HEK293 (cell line): ENCODE results near the gene CYS1.
A peak's percentile ranks its signal among the peaks of the same experiment; 100 is the strongest.

Experiments used
- CTCF ChIA-PET: fragments of 350-600 bp; formaldehyde crosslinking; extraction: SDS; loops from one replicate; lab custom pipeline; 2021; ENCODE audit warnings: antibody characterized with exemption; lab: Yijun Ruan, JAX
- POLR2A ChIA-PET: fragments of 300-600 bp; formaldehyde crosslinking; extraction: SDS; loops from one replicate; lab custom pipeline; 2020; ENCODE audit warnings: antibody characterized with exemption, inconsistent platforms; lab: Yijun Ruan, JAX
- H3K27ac ChIP-seq: fragments of 200-500 bp; sonication (Bioruptor generic); 2 replicates; pipeline ENCODE4 v1.5.1; 2014; ENCODE audit warnings: low read depth, low read length, control low read depth, inconsistent platforms; ENCODE audit errors: extremely low read depth
- H3K36me3 ChIP-seq, 2 experiments: fragments of 200-500 bp in 1 of 2; sonication (Bioruptor generic) in 1 of 2; 1 replicate in 1 of 2; 2 replicates in 1 of 2; pipeline ENCODE4 v1.5.1; 2014 to 2017; ENCODE audit warnings: inconsistent platforms in 2 of 2, low read length in 2 of 2; ENCODE audit not compliant: control insufficient read depth in 2 of 2, insufficient read depth in 1 of 2
- H3K4me1 ChIP-seq: fragments of 200-500 bp; sonication (Bioruptor generic); 2 replicates; pipeline ENCODE4 v1.5.1; 2014; ENCODE audit warnings: mild to moderate bottlenecking, low read length, inconsistent platforms; ENCODE audit not compliant: control insufficient read depth, insufficient read depth
- H3K4me3 ChIP-seq: 2 replicates; pipeline ENCODE4 v1.5.1; 2011; ENCODE audit warnings: low read depth, mild to moderate bottlenecking, control low read depth, low read length, moderate library complexity
- H3K9me3 ChIP-seq: fragments of 200-500 bp; sonication (Bioruptor generic); 2 replicates; pipeline ENCODE4 v1.5.1; 2014; ENCODE audit warnings: low read depth, low read length, inconsistent platforms; ENCODE audit not compliant: control insufficient read depth, insufficient read depth
- HOXA7 ChIP-seq: sonication (generic); formaldehyde crosslinking; IDR thresholded peaks from 2 replicates; pipeline ENCODE4 v1.8.1; 2022; ENCODE audit warnings: missing genetic modification reagents, borderline replicate concordance
- HOXD13 ChIP-seq: sonication (generic); formaldehyde crosslinking; IDR thresholded peaks from 2 replicates; pipeline ENCODE4 v1.8.0; 2022; ENCODE audit warnings: missing genetic modification reagents, borderline replicate concordance
- SCRT2 ChIP-seq: fragments of 450-650 bp; formaldehyde crosslinking; IDR thresholded peaks from 2 replicates; pipeline ENCODE4 v1.5.1; 2016; ENCODE audit warnings: missing biosample characterization, missing genetic modification characterization
- TRIM28 ChIP-seq: IDR thresholded peaks from 2 replicates; pipeline ENCODE4 v1.6.1; 2011; ENCODE audit warnings: low read length, control low read depth, borderline replicate concordance
- ZBTB7A ChIP-seq: fragments of 450-650 bp; formaldehyde crosslinking; IDR thresholded peaks from 2 replicates; pipeline ENCODE4 v1.5.1; 2016; ENCODE audit warnings: low read depth, missing biosample characterization, missing genetic modification characterization
- ZFP3 ChIP-seq: fragments of 450-650 bp; formaldehyde crosslinking; IDR thresholded peaks from 2 replicates; pipeline ENCODE4 v1.5.1; 2016; ENCODE audit warnings: low read depth, missing biosample characterization, missing genetic modification characterization
- ZNF19 ChIP-seq: fragments of 450-650 bp; formaldehyde crosslinking; IDR thresholded peaks from 2 replicates; pipeline ENCODE4; 2016; ENCODE audit warnings: missing biosample characterization, missing genetic modification characterization, low read depth
- ZNF202 ChIP-seq: fragments of 450-650 bp; formaldehyde crosslinking; IDR thresholded peaks from 2 replicates; pipeline ENCODE4 v1.5.1; 2016; ENCODE audit warnings: missing biosample characterization, missing genetic modification characterization, borderline replicate concordance
- ZNF24 ChIP-seq: fragments of 450-650 bp; formaldehyde crosslinking; IDR thresholded peaks from 2 replicates; pipeline ENCODE4 v1.5.1; 2016; ENCODE audit warnings: missing biosample characterization, missing genetic modification characterization
- ZNF335 ChIP-seq: fragments of 450-650 bp; formaldehyde crosslinking; conservative IDR thresholded peaks from 2 replicates; pipeline ENCODE4 v1.5.1; 2016; ENCODE audit warnings: missing biosample characterization, missing genetic modification characterization
- ZNF626 ChIP-seq: fragments of 450-650 bp; sonication (Bioruptor Pico); formaldehyde crosslinking; IDR thresholded peaks from 2 replicates; pipeline ENCODE4 v1.5.1; 2018; ENCODE audit warnings: missing biosample characterization, missing genetic modification characterization, inconsistent platforms
- ZNF785 ChIP-seq: fragments of 450-650 bp; formaldehyde crosslinking; IDR thresholded peaks from 2 replicates; pipeline ENCODE4 v1.5.1; 2016; ENCODE audit warnings: missing biosample characterization, missing genetic modification characterization
- ZNF830 ChIP-seq: fragments of 450-650 bp; IDR thresholded peaks from 2 replicates; pipeline ENCODE4 v1.5.0; 2018; ENCODE audit warnings: missing biosample characterization, missing genetic modification characterization, low read depth, mild to moderate bottlenecking, moderate library complexity
- ZNF843 ChIP-seq: fragments of 450-650 bp; formaldehyde crosslinking; IDR thresholded peaks from 2 replicates; pipeline ENCODE4 v1.5.1; 2016; ENCODE audit warnings: missing biosample characterization, missing genetic modification characterization
- TF ChIP-seq, protein P1 (sequence below): fragments of 450-650 bp; formaldehyde crosslinking; conservative IDR thresholded peaks from 2 replicates; pipeline ENCODE4 v1.5.1; 2016; ENCODE audit warnings: low read depth, missing biosample characterization, missing genetic modification characterization

CYS1 gene

DNA sequence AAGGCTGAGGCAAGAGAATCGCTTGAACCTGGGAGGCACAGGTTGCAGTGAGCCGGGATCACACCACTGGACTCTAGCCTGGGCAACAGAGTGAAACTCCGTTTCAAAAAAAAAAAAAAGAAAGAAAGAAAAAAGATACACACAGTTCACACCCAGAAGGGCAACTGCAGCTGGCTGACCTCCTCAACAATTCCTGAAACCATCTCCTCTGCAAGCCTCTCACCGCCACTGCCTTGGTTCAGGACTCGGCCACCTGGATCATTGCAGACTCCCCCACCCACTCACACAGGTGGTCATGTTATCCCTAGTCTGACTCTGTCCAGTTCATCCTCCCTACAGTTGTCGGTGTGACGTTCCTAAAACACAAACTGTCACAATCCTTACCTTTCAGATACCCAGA is 2.2 kb downstream of the CYS1 start:
- no peaks in the 10 kb centered on the region for H3K9me3 ChIP-seq
- CTCF ChIA-PET = interaction anchor here (0.7 to 2.4 kb wide), 3 partner anchors 19 to 606 kb away, joined by 4 to 14 read pairs (median 9); no protein-coding TSS in a partner anchor
- POLR2A ChIA-PET = no interaction called here

DNA sequence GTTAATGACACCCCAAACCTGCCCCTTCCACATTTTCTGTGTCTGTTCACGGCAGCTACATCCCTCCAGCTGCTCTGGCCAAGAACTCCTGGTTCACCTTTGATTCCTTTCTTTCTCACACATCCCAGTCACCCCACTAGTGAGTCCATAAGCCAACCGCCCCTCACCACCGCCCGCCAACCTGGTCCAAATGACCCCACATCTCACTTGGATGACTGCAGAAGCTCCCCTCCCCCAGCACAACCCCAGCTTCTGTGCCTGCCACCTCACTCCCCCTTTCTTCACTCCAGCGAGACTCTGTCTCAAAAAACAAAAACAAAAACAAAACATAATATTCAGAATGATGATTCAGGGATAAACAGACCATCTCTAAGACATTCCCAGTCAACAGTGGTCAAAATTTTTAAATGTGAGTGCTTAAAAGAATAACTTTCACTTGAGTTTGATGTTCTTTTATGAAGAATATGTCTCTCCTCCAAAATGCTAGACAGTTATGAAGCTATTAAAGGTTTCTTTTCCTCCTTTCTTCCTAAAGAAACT is 3.2 kb downstream of the CYS1 start:
- H3K4me1 ChIP-seq = 0 out of 2 replicates have a peak, but pooled peaks cover 2% of the 10 kb centered on the region
- no peak overlapping the region for H3K27ac ChIP-seq
- no peaks in the 10 kb centered on the region; a peak in 1 of 3 replicates for H3K36me3 ChIP-seq
- ChIA-PET POLR2A (no interaction called here), CTCF (interaction anchor here (0.7 to 1.6 kb wide), 5 partner anchors 18 to 1385 kb away, joined by 3 to 8 read pairs (median 5); no protein-coding TSS in a partner anchor)
- no peaks in the 10 kb centered on the region for H3K9me3 ChIP-seq
- TF ChIP-seq ZNF626 (tag by site-specific recombination) (no peak), ZNF202 (tag by site-specific recombination) (no peak), ZNF830 (tag by site-specific recombination) (no peak)
- no peak overlapping the region for H3K4me3 ChIP-seq

More for the DNA sequence above, 2.2 kb downstream of the CYS1 start:
- no peak overlapping the region for H3K27ac ChIP-seq
- no peak for TF ChIP-seq ZFP3 (tag by site-specific recombination)
- TF ChIP-seq SCRT2 (tag by site-specific recombination) = 0 out of 2 replicates have a peak, but pooled peaks have one; percentile 34
- TF ChIP-seq, all 188 proteins: peak for 1
- H3K4me3 ChIP-seq = no peak overlapping the region
- H3K36me3 ChIP-seq = no peaks in the 10 kb centered on the region; a peak in 1 of 3 replicates
- no peaks in the 10 kb centered on the region for H3K4me1 ChIP-seq

DNA sequence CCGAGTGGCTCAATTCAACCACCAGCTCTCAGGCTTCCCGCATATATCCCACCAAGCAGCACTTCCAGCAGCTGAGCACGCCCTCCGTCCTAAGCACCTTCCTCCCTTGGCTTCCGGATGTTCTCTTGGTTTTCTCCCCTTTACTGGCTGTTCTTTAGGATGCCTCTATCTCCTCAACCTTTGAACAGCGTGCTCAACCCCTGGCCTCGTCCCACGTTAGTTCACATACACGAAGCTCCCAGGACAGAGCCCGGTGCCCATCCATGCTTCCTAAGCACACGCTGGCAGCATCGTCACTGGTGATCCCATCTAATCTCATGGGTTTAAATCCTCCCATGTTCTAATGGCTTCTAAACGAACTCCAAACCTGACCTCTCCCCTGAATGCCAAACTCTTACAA is 3.7 kb downstream of the CYS1 start:
- no peak for TF ChIP-seq HOXA7
- TF ChIP-seq ZNF24 (tag by site-specific recombination) = no peak
- TF ChIP-seq ZNF785 (tag by site-specific recombination) = no peak
- TF ChIP-seq ZBTB7A (tag by site-specific recombination) = no peak
- TF ChIP-seq ZNF19 (tag by site-specific recombination) = no peak
- TF ChIP-seq TRIM28 = no peak
- TF ChIP-seq, protein P1, sequence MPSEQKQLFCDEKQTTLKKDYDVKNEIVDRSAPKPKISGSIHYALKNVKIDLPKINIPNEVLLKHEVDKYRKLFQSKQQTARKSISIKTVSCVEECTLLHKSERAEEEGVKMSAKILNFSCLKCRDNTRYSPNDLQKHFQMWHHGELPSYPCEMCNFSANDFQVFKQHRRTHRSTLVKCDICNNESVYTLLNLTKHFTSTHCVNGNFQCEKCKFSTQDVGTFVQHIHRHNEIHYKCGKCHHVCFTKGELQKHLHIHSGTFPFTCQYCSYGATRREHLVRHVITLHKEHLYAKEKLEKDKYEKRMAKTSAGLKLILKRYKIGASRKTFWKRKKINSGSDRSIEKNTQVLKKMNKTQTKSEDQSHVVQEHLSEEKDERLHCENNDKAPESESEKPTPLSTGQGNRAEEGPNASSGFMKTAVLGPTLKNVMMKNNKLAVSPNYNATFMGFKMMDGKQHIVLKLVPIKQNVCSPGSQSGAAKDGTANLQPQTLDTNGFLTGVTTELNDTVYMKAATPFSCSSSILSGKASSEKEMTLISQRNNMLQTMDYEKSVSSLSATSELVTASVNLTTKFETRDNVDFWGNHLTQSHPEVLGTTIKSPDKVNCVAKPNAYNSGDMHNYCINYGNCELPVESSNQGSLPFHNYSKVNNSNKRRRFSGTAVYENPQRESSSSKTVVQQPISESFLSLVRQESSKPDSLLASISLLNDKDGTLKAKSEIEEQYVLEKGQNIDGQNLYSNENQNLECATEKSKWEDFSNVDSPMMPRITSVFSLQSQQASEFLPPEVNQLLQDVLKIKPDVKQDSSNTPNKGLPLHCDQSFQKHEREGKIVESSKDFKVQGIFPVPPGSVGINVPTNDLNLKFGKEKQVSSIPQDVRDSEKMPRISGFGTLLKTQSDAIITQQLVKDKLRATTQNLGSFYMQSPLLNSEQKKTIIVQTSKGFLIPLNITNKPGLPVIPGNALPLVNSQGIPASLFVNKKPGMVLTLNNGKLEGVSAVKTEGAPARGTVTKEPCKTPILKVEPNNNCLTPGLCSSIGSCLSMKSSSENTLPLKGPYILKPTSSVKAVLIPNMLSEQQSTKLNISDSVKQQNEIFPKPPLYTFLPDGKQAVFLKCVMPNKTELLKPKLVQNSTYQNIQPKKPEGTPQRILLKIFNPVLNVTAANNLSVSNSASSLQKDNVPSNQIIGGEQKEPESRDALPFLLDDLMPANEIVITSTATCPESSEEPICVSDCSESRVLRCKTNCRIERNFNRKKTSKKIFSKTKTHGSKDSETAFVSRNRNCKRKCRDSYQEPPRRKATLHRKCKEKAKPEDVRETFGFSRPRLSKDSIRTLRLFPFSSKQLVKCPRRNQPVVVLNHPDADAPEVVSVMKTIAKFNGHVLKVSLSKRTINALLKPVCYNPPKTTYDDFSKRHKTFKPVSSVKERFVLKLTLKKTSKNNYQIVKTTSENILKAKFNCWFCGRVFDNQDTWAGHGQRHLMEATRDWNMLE (tag by site-specific recombination) = no peak
- no peak for TF ChIP-seq HOXD13 (CRISPR knock-in tag)
- TF ChIP-seq ZNF335 (tag by site-specific recombination) = no peak
- TF ChIP-seq ZNF843 = no peak
- Histone ChIP-seq H3K36me3 (no peaks in the 10 kb centered on the region; a peak in 1 of 3 replicates), H3K9me3 (no peaks in the 10 kb centered on the region), H3K4me1 (0 out of 2 replicates have a peak, but pooled peaks cover 2% of the 10 kb centered on the region), H3K4me3 (no peak overlapping the region), H3K27ac (no peak overlapping the region)
- ChIA-PET POLR2A (interaction anchor here (0.6 kb wide), 1 partner anchor 31 kb away, joined by 5 read pairs; no protein-coding TSS in a partner anchor), CTCF (interaction anchor here (0.7 to 1.6 kb wide), 5 partner anchors 18 to 1386 kb away, joined by 3 to 8 read pairs (median 5); no protein-coding TSS in a partner anchor)
